ENCODE measurements around the gene IFI27. TPM values are rescaled to one million over a fixed set of nuclear protein-coding genes. Genes with fewer than 3 reads are reported as not detected.
"Not testable (repeated sequence)": the region's sequence is repeated elsewhere in the genome, so short reads cannot be mapped to it uniquely, and the experiment has no call there.

The IFI27 gene
- total RNA-seq = 143 TPM
- 356 TPM for polyA plus RNA-seq (ENCODE audit: insufficient read depth, low read depth, low replicate concordance)
- long read RNA-seq, donor 1, partial matches to known transcripts = 0 of 2 reads
- long read RNA-seq, donor 1, other reads (novel, unspliced or antisense) = 0 of 2 reads
- long read RNA-seq, donor 2, partial matches to known transcripts = 0 of 3 reads
- long read RNA-seq, donor 2, other reads (novel, unspliced or antisense) = 0 of 3 reads
- long read RNA-seq, donor 3, partial matches to known transcripts = 53 of 120 reads
- long read RNA-seq, donor 3, other reads (novel, unspliced or antisense) = 65 of 120 reads
- long read RNA-seq, donor 4, partial matches to known transcripts = 0 of 1 reads
- long read RNA-seq, donor 4, other reads (novel, unspliced or antisense) = 0 of 1 reads
- long read RNA-seq, donor 5 = 0 reads
- long read RNA-seq, donor 6, partial matches to known transcripts = 0 of 2 reads
- long read RNA-seq, donor 6, other reads (novel, unspliced or antisense) = 0 of 2 reads
- long read RNA-seq, donor 7, partial matches to known transcripts = 9 of 39 reads
- long read RNA-seq, donor 7, other reads (novel, unspliced or antisense) = 28 of 39 reads
- long read RNA-seq, donor 8, partial matches to known transcripts = 0 of 3 reads
- long read RNA-seq, donor 8, other reads (novel, unspliced or antisense) = 0 of 3 reads
- long read RNA-seq, donor 9, partial matches to known transcripts = 0 of 2 reads
- long read RNA-seq, donor 9, other reads (novel, unspliced or antisense) = 0 of 2 reads
- long read RNA-seq, donor 10, partial matches to known transcripts = 0 of 4 reads
- long read RNA-seq, donor 10, other reads (novel, unspliced or antisense) = 0 of 4 reads

DNA sequence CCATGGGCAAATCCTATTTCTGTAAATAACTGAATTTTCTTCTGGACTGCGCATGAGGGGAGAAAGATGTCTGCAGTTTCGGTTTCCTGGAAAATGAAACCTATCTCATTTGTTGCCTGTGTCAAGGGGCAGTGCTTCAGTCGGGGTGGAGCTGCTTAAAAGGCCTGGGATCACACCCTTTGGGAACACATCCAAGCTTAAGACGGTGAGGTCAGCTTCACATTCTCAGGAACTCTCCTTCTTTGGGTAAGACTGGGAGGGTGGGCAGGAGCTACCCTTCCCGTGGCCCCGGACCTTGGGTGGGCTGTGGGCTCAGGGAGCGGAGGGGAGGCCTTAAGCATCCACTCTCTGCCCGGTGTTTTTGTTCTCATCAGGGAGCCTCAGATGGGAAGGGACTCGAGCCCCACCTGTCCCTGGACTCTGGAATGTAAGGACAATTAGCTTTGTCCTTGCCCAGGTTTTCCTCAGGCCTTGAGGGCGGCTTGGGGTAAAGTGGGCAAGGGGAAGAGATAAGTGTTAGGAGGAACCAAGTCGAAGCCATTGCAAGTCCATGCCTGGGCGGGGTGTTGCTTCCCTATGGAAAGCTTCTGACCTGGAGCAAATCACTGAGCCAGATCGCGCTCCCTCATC, at the start of gene IFI27:
TSS of gene IFI27 (plus strand) at position 185 of the 630 bp plus-strand sequence.
- Histone ChIP-seq H3K4me1 (ENCODE audit: control insufficient read depth in 2 of 3, insufficient read depth in 2 of 3, low read depth in 1 of 3, low read length in 3 of 3) (peaks cover 0 to 3% (median 0%) of the 10 kb centered on the region in 3 donors), H3K27me3 (ENCODE audit: control insufficient read depth, insufficient read depth, low read length) (no peaks in the 10 kb centered on the region), H3K36me3 (ENCODE audit: control insufficient read depth in 2 of 3, insufficient read depth in 3 of 3, low read length in 3 of 3) (no peaks in the 10 kb centered on the region), H3K9me3 (ENCODE audit: control insufficient read depth in 2 of 3, insufficient read depth in 1 of 3, low read length in 3 of 3) (no peaks in the 10 kb centered on the region), H3K4me3 (ENCODE audit: low read length in 3 of 3) (peak within 1 kb of the TSS in 2 of 3 donors; percentile 51 to 56), H3K9ac (ENCODE audit: low read length in 3 of 3) (peak within 1 kb of the TSS in 2 of 3 donors; percentile 29 to 72), H3K27ac (ENCODE audit: low read depth in 2 of 2, low read length in 2 of 2) (peak within 1 kb of the TSS; percentile 35 to 66)
- intact Hi-C loops (cut with DNase I) = no loop called here
- DNase-seq (no peak), FAIRE-seq (no peak)
- TF ChIP-seq, protein P1, sequence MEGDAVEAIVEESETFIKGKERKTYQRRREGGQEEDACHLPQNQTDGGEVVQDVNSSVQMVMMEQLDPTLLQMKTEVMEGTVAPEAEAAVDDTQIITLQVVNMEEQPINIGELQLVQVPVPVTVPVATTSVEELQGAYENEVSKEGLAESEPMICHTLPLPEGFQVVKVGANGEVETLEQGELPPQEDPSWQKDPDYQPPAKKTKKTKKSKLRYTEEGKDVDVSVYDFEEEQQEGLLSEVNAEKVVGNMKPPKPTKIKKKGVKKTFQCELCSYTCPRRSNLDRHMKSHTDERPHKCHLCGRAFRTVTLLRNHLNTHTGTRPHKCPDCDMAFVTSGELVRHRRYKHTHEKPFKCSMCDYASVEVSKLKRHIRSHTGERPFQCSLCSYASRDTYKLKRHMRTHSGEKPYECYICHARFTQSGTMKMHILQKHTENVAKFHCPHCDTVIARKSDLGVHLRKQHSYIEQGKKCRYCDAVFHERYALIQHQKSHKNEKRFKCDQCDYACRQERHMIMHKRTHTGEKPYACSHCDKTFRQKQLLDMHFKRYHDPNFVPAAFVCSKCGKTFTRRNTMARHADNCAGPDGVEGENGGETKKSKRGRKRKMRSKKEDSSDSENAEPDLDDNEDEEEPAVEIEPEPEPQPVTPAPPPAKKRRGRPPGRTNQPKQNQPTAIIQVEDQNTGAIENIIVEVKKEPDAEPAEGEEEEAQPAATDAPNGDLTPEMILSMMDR (IDR thresholded peaks at IDR 0.05; ENCODE audit: borderline replicate concordance, extremely low read depth, insufficient read depth) = no peak

- FAIRE-seq = no peak
- intact Hi-C loops (cut with DNase I) = no loop called here
- H3K27ac ChIP-seq (ENCODE audit: low read depth in 2 of 2, low read length in 2 of 2) = no peak overlapping the region
Measured at GRCh38 chr14:94062344-94062940, 48.1 kb upstream of the IFI27 start.

DNA sequence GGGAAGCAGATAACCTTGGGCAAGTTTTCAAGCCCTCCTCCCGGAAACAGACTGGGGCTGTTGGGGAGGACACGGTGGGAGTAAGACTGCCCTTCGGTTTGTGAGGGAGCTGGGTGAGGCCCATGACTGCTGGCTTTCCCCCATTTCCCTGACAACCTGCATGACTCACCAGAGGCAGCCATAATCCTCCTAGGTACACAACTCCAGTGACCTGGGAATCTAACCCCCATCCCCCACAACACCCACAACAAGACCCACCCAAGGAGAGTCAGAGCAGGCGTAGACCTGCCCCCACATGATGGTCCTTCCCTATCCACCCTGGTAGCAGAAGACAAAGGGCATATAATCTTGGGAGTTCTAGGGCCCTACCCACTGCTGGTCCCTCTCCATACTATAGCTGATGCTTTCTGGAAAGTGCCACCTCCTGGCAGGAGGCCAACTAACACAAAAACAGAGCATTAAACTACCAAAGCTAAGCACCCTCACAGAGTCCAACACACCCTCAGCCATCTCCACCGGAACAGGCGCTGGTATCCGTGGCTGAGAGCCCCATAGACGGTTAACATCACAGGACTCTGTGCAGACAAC, 44.4 kb upstream of the IFI27 start:
- peaks cover 4 to 11% (median 11%) of the 10 kb centered on the region in 3 donors for H3K36me3 ChIP-seq (ENCODE audit: control insufficient read depth in 2 of 3, insufficient read depth in 3 of 3, low read length in 3 of 3)
- TF ChIP-seq, protein P1 (IDR thresholded peaks at IDR 0.05; ENCODE audit: borderline replicate concordance, extremely low read depth, insufficient read depth) = no peak
- intact Hi-C loops (cut with DNase I) = no loop called here
- no peak for DNase-seq
- no peaks in the 10 kb centered on the region for H3K9me3 ChIP-seq (ENCODE audit: control insufficient read depth in 2 of 3, insufficient read depth in 1 of 3, low read length in 3 of 3)
- peaks cover 0 to 2% (median 0%) of the 10 kb centered on the region in 3 donors for H3K4me1 ChIP-seq (ENCODE audit: control insufficient read depth in 2 of 3, insufficient read depth in 2 of 3, low read depth in 1 of 3, low read length in 3 of 3)
- H3K27me3 ChIP-seq (ENCODE audit: control insufficient read depth, insufficient read depth, low read length) = no peaks in the 10 kb centered on the region
- no peak overlapping the region for H3K9ac ChIP-seq (ENCODE audit: low read length in 3 of 3)
- FAIRE-seq = no peak
- H3K27ac ChIP-seq (ENCODE audit: low read depth in 2 of 2, low read length in 2 of 2) = no peak overlapping the region
- H3K4me3 ChIP-seq (ENCODE audit: low read length in 3 of 3) = no peak overlapping the region

More at GRCh38 chr14:94062344-94062940, 48.1 kb upstream of the IFI27 start:
- H3K9ac ChIP-seq (ENCODE audit: low read length in 3 of 3) = no peak overlapping the region
- DNase-seq = no peak
- H3K4me1 ChIP-seq (ENCODE audit: control insufficient read depth in 2 of 3, insufficient read depth in 2 of 3, low read depth in 1 of 3, low read length in 3 of 3) = peaks cover 0 to 15% (median 14%) of the 10 kb centered on the region in 3 donors
- H3K36me3 ChIP-seq (ENCODE audit: control insufficient read depth in 2 of 3, insufficient read depth in 3 of 3, low read length in 3 of 3) = peaks cover 10 to 40% (median 31%) of the 10 kb centered on the region in 3 donors
- no peak overlapping the region for H3K4me3 ChIP-seq (ENCODE audit: low read length in 3 of 3)
- no peaks in the 10 kb centered on the region for H3K9me3 ChIP-seq (ENCODE audit: control insufficient read depth in 2 of 3, insufficient read depth in 1 of 3, low read length in 3 of 3)
- TF ChIP-seq, protein P1 (IDR thresholded peaks at IDR 0.05; ENCODE audit: borderline replicate concordance, extremely low read depth, insufficient read depth) = no peak
- no peaks in the 10 kb centered on the region for H3K27me3 ChIP-seq (ENCODE audit: control insufficient read depth, insufficient read depth, low read length)

- H3K9me3 ChIP-seq (ENCODE audit: control insufficient read depth in 2 of 3, insufficient read depth in 1 of 3, low read length in 3 of 3) = peaks cover 0 to 14% (median 0%) of the 10 kb centered on the region in 3 donors
- H3K27me3 ChIP-seq (ENCODE audit: control insufficient read depth, insufficient read depth, low read length); DNase-seq; H3K36me3 ChIP-seq (ENCODE audit: control insufficient read depth in 2 of 3, insufficient read depth in 3 of 3, low read length in 3 of 3); H3K27ac ChIP-seq (ENCODE audit: low read depth in 2 of 2, low read length in 2 of 2); H3K4me3 ChIP-seq (ENCODE audit: low read length in 3 of 3); H3K4me1 ChIP-seq (ENCODE audit: control insufficient read depth in 2 of 3, insufficient read depth in 2 of 3, low read depth in 1 of 3, low read length in 3 of 3); H3K9ac ChIP-seq (ENCODE audit: low read length in 3 of 3); intact Hi-C loops (cut with DNase I); FAIRE-seq: not testable (repeated sequence)
Measured at GRCh38 chr14:94072076-94072475, 38.5 kb upstream of the IFI27 start.
